Hindlimb muscle (tissue), 1 donor: ENCODE measurements around the gene VCP. TPM values are rescaled to one million over a fixed set of nuclear protein-coding genes. Genes with fewer than 3 reads are reported as not detected.

Source experiments
- polyA plus RNA-seq: library from polyadenylated mRNA; unstranded; fragments of 120-200 nt; gene quantifications from one replicate; pipeline ENCODE4 v1.2.1, GENCODE V29; 2013; ENCODE audit not compliant: insufficient read length

Gene VCP
- polyA plus RNA-seq, 1 donor: 187 TPM

Other genes starting within 250 kb of the VCP start
- gene PHF24, start 114.3 kb downstream of the VCP start, polyA plus RNA-seq: 0.23 TPM
- 38.8 TPM for gene DNAJB5, start 82.9 kb downstream of the VCP start, polyA plus RNA-seq
- 23.8 TPM for gene FANCG, start 7.3 kb upstream of the VCP start, polyA plus RNA-seq
- 14.6 TPM for gene PIGO, start 24.0 kb upstream of the VCP start, polyA plus RNA-seq
- gene STOML2, start 30.5 kb upstream of the VCP start, polyA plus RNA-seq: 66.7 TPM
- 12.7 TPM for gene ATOSB, start 43.2 kb upstream of the VCP start, polyA plus RNA-seq
- gene UNC13B, start 89.4 kb upstream of the VCP start, polyA plus RNA-seq: 24.1 TPM